Activated effector memory CD4-positive, alpha-beta T cell treated with Interleukin-2 at 50 U/mL for 16 hours (primary cell): ENCODE results near the gene MED28.
"Not testable (repeated sequence)": the region's sequence is repeated elsewhere in the genome, so short reads cannot be mapped to it uniquely, and the experiment has no call there.

ENCODE experiments used
- DNase-seq: peaks from one replicate; pipeline ENCODE4 v3.0.0-alpha.2; 2020

MED28 gene

GRCh38 chr4:17619416-17620105 lies 5.1 kb downstream of the MED28 start:
- no peak for DNase-seq

- no peak for DNase-seq
These were observed 9.1 kb downstream of the MED28 start for GRCh38 chr4:17623451-17624001.

- DNase-seq = no peak
These were observed 10.4 kb downstream of the MED28 start for GRCh38 chr4:17624821-17625220.

GRCh38 chr4:17630228-17630627 lies 15.8 kb downstream of the MED28 start:
- DNase-seq = no peak

GRCh38 chr4:17633600-17633999 lies 19.2 kb downstream of the MED28 start:
- no peak for DNase-seq

GRCh38 chr4:17635056-17635455 lies 20.6 kb downstream of the MED28 start:
- no peak for DNase-seq

GRCh38 chr4:17636341-17636695 lies 21.9 kb downstream of the MED28 start:
- DNase-seq = no peak

- DNase-seq = peak; percentile 46
These were observed 22.5 kb downstream of the MED28 start for GRCh38 chr4:17636696-17637622.

- no peak for DNase-seq
These were observed 24.7 kb downstream of the MED28 start for GRCh38 chr4:17639136-17639535.

GRCh38 chr4:17642398-17642783 lies 27.9 kb downstream of the MED28 start:
- DNase-seq = no peak

GRCh38 chr4:17646693-17647092 lies 32.3 kb downstream of the MED28 start:
- no peak for DNase-seq

GRCh38 chr4:17647176-17647806 lies 32.9 kb downstream of the MED28 start:
- no peak for DNase-seq

GRCh38 chr4:17647927-17648326 lies 33.5 kb downstream of the MED28 start:
- no peak for DNase-seq

- no peak for DNase-seq
These were observed 36.0 kb downstream of the MED28 start for GRCh38 chr4:17650406-17650805.

GRCh38 chr4:17654701-17655100 lies 40.3 kb downstream of the MED28 start:
- no peak for DNase-seq

- no peak for DNase-seq
These were observed 42.6 kb downstream of the MED28 start for GRCh38 chr4:17657090-17657489.

- DNase-seq = no peak
These were observed 43.4 kb downstream of the MED28 start for GRCh38 chr4:17657849-17658248.

- DNase-seq = not testable (repeated sequence)
These were observed 44.8 kb downstream of the MED28 start for GRCh38 chr4:17659196-17659595.

GRCh38 chr4:17662694-17663093 lies 48.3 kb downstream of the MED28 start:
- DNase-seq = no peak

GRCh38 chr4:17664755-17665154 lies 50.3 kb downstream of the MED28 start:
- DNase-seq = no peak

- no peak for DNase-seq
These were observed 50.9 kb downstream of the MED28 start for GRCh38 chr4:17665346-17665745.

GRCh38 chr4:17665852-17666251 lies 51.4 kb downstream of the MED28 start:
- no peak for DNase-seq

- no peak for DNase-seq
These were observed 52.8 kb downstream of the MED28 start for GRCh38 chr4:17667253-17667652.
